ENCODE results near the gene PNLIPRP1.

Gene PNLIPRP1

GRCh38 chr10:116621934-116622655 is 31.3 kb downstream of the PNLIPRP1 start:
- no peak for ATAC-seq (ENCODE audit: insufficient read depth, low read depth)
- no peaks in the 10 kb centered on the region for H3K4me1 ChIP-seq (ENCODE audit: insufficient read depth, low read length)
- no peak overlapping the region for H2AFZ ChIP-seq (ENCODE audit: low read depth, low read length)
- no peaks in the 10 kb centered on the region for H3K27me3 ChIP-seq (ENCODE audit: insufficient read depth, low read length, poor library complexity)
- TF ChIP-seq, protein P1, sequence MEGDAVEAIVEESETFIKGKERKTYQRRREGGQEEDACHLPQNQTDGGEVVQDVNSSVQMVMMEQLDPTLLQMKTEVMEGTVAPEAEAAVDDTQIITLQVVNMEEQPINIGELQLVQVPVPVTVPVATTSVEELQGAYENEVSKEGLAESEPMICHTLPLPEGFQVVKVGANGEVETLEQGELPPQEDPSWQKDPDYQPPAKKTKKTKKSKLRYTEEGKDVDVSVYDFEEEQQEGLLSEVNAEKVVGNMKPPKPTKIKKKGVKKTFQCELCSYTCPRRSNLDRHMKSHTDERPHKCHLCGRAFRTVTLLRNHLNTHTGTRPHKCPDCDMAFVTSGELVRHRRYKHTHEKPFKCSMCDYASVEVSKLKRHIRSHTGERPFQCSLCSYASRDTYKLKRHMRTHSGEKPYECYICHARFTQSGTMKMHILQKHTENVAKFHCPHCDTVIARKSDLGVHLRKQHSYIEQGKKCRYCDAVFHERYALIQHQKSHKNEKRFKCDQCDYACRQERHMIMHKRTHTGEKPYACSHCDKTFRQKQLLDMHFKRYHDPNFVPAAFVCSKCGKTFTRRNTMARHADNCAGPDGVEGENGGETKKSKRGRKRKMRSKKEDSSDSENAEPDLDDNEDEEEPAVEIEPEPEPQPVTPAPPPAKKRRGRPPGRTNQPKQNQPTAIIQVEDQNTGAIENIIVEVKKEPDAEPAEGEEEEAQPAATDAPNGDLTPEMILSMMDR (IDR thresholded peaks at IDR 0.05; ENCODE audit: borderline replicate concordance, extremely low read depth, low read length, poor library complexity, severe bottlenecking), result no peak
- TF ChIP-seq EZH2 (IDR thresholded peaks at IDR 0.05; ENCODE audit: borderline replicate concordance, low read depth, low read length, severe bottlenecking), result no peak
- no peak overlapping the region for H3K4me3 ChIP-seq (ENCODE audit: low read depth in 1 of 2, low read length in 2 of 2)
- no peaks in the 10 kb centered on the region for H3K36me3 ChIP-seq (ENCODE audit: insufficient read depth, low read length)
- H3K9me3 ChIP-seq (ENCODE audit: insufficient read depth, low read length, severe bottlenecking), result no peaks in the 10 kb centered on the region
- H4K20me1 ChIP-seq (ENCODE audit: insufficient read depth, low read length), result no peaks in the 10 kb centered on the region
- no peak for DNase-seq
- H3K4me2 ChIP-seq (ENCODE audit: insufficient read depth, low read length), result no peak overlapping the region
- H3K79me2 ChIP-seq (ENCODE audit: insufficient read depth, low read length), result no peaks in the 10 kb centered on the region
- H3K27ac ChIP-seq (ENCODE audit: low read length), result no peak overlapping the region
- no peak overlapping the region for H3K9ac ChIP-seq (ENCODE audit: low read depth, low read length)

DNA sequence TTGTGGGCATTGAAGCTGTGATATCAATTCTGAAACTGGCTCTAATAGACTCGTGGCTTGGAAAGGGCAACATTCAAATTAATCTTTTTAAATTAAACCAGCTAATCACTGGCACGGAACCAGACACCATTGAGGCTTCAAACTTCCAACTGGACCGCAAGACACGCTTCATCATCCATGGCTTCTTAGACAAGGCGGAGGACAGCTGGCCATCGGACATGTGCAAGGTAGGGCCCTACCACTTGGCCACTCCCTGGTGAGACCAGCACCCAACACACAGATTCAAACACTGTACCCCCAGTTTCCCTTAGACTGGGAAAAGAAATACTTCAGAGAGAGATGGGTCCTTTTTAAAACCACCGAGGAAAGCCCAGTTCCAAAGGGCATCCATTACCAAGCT is 35.1 kb downstream of the PNLIPRP1 start:
- no peak overlapping the region for H3K9ac ChIP-seq (ENCODE audit: low read depth, low read length)
- DNase-seq (no peak), ATAC-seq (ENCODE audit: insufficient read depth, low read depth) (no peak)
- H3K4me1 ChIP-seq (ENCODE audit: insufficient read depth, low read length), result no peaks in the 10 kb centered on the region
- no peak overlapping the region for H2AFZ ChIP-seq (ENCODE audit: low read depth, low read length)
- H3K36me3 ChIP-seq (ENCODE audit: insufficient read depth, low read length), result no peaks in the 10 kb centered on the region
- no peak overlapping the region for H3K4me3 ChIP-seq (ENCODE audit: low read depth in 1 of 2, low read length in 2 of 2)
- no peak overlapping the region for H3K4me2 ChIP-seq (ENCODE audit: insufficient read depth, low read length)
- no peak overlapping the region for H3K27ac ChIP-seq (ENCODE audit: low read length)
- H3K9me3 ChIP-seq (ENCODE audit: insufficient read depth, low read length, severe bottlenecking), result no peaks in the 10 kb centered on the region
- no peaks in the 10 kb centered on the region for H3K27me3 ChIP-seq (ENCODE audit: insufficient read depth, low read length, poor library complexity)
- no peaks in the 10 kb centered on the region for H3K79me2 ChIP-seq (ENCODE audit: insufficient read depth, low read length)
- no peaks in the 10 kb centered on the region for H4K20me1 ChIP-seq (ENCODE audit: insufficient read depth, low read length)
- TF ChIP-seq, protein P1 (IDR thresholded peaks at IDR 0.05; ENCODE audit: borderline replicate concordance, extremely low read depth, low read length, poor library complexity, severe bottlenecking), result no peak
- no peak for TF ChIP-seq EZH2 (IDR thresholded peaks at IDR 0.05; ENCODE audit: borderline replicate concordance, low read depth, low read length, severe bottlenecking)

- no peak overlapping the region for H2AFZ ChIP-seq (ENCODE audit: low read depth, low read length)
These were observed 36.1 kb downstream of the PNLIPRP1 start for GRCh38 chr10:116626815-116627214.

More at GRCh38 chr10:116626815-116627214, 36.1 kb downstream of the PNLIPRP1 start:
- no peaks in the 10 kb centered on the region for H3K27me3 ChIP-seq (ENCODE audit: insufficient read depth, low read length, poor library complexity)
- H3K4me3 ChIP-seq (ENCODE audit: low read depth in 1 of 2, low read length in 2 of 2), result no peak overlapping the region
- no peaks in the 10 kb centered on the region for H3K79me2 ChIP-seq (ENCODE audit: insufficient read depth, low read length)
- no peaks in the 10 kb centered on the region for H4K20me1 ChIP-seq (ENCODE audit: insufficient read depth, low read length)
- no peak for DNase-seq
- ATAC-seq (ENCODE audit: insufficient read depth, low read depth), result no peak
- no peak overlapping the region for H3K9ac ChIP-seq (ENCODE audit: low read depth, low read length)
- H3K9me3 ChIP-seq (ENCODE audit: insufficient read depth, low read length, severe bottlenecking), result no peaks in the 10 kb centered on the region
- no peaks in the 10 kb centered on the region for H3K36me3 ChIP-seq (ENCODE audit: insufficient read depth, low read length)
- no peak for TF ChIP-seq EZH2 (IDR thresholded peaks at IDR 0.05; ENCODE audit: borderline replicate concordance, low read depth, low read length, severe bottlenecking)
- TF ChIP-seq, protein P1 (IDR thresholded peaks at IDR 0.05; ENCODE audit: borderline replicate concordance, extremely low read depth, low read length, poor library complexity, severe bottlenecking), result no peak
- H3K4me2 ChIP-seq (ENCODE audit: insufficient read depth, low read length), result no peak overlapping the region
- no peak overlapping the region for H3K27ac ChIP-seq (ENCODE audit: low read length)
- H3K4me1 ChIP-seq (ENCODE audit: insufficient read depth, low read length), result no peaks in the 10 kb centered on the region
